Measurements from ENCODE around the gene FAM120B. TPM values are rescaled to one million over a fixed set of nuclear protein-coding genes. Genes with fewer than 3 reads are reported as not detected.
"Not testable (repeated sequence)": the region's sequence is repeated elsewhere in the genome, so short reads cannot be mapped to it uniquely, and the experiment has no call there.

Gene FAM120B
- total RNA-seq, 6 experiments from 2014 or later: 33.3 to 36.6 (median 35.4) TPM

- TF ChIP-seq CTCF (IDR thresholded peaks at IDR 0.05): no peak
- H3K9me3 Mint-ChIP-seq: no peaks in the 10 kb centered on the region
- H3K27me3 Mint-ChIP-seq (ENCODE audit: insufficient read depth): peaks cover 25% of the 10 kb centered on the region
These were observed 44.7 kb upstream of the FAM120B start for GRCh38 chr6:170261643-170262488.

GRCh38 chr6:170262489-170263088, 44.0 kb upstream of the FAM120B start:
- no peak overlapping the region for H3K4me3 Mint-ChIP-seq

More at GRCh38 chr6:170261643-170262488, 44.7 kb upstream of the FAM120B start:
- H3K36me3 Mint-ChIP-seq (ENCODE audit: low read depth): no peaks in the 10 kb centered on the region
- H3K4me1 Mint-ChIP-seq (ENCODE audit: low read depth): no peaks in the 10 kb centered on the region
- no peak for DNase-seq
- no peak overlapping the region for H3K4me3 Mint-ChIP-seq
- no peak overlapping the region for H3K27ac Mint-ChIP-seq

GRCh38 chr6:170263410-170263809, 43.1 kb upstream of the FAM120B start:
- TF ChIP-seq CTCF (IDR thresholded peaks at IDR 0.05): no peak
- no peak overlapping the region for H3K4me3 Mint-ChIP-seq
- no peak overlapping the region for H3K27ac Mint-ChIP-seq
- H3K27me3 Mint-ChIP-seq (ENCODE audit: insufficient read depth): peaks cover 25% of the 10 kb centered on the region
- no peaks in the 10 kb centered on the region for H3K36me3 Mint-ChIP-seq (ENCODE audit: low read depth)
- no peak for DNase-seq
- no peaks in the 10 kb centered on the region for H3K4me1 Mint-ChIP-seq (ENCODE audit: low read depth)
- no peaks in the 10 kb centered on the region for H3K9me3 Mint-ChIP-seq

More at GRCh38 chr6:170262489-170263088, 44.0 kb upstream of the FAM120B start:
- Mint-ChIP-seq H3K36me3 (ENCODE audit: low read depth) (no peaks in the 10 kb centered on the region), H3K27ac (no peak overlapping the region), H3K9me3 (no peaks in the 10 kb centered on the region), H3K4me1 (ENCODE audit: low read depth) (no peaks in the 10 kb centered on the region), H3K27me3 (ENCODE audit: insufficient read depth) (peaks cover 25% of the 10 kb centered on the region)
- DNase-seq: no peak
- TF ChIP-seq CTCF (IDR thresholded peaks at IDR 0.05): no peak

GRCh38 chr6:170264086-170264485, 42.5 kb upstream of the FAM120B start:
- H3K4me3 Mint-ChIP-seq: no peak overlapping the region
- peaks cover 25% of the 10 kb centered on the region for H3K27me3 Mint-ChIP-seq (ENCODE audit: insufficient read depth)
- H3K36me3 Mint-ChIP-seq (ENCODE audit: low read depth): no peaks in the 10 kb centered on the region
- no peaks in the 10 kb centered on the region for H3K4me1 Mint-ChIP-seq (ENCODE audit: low read depth)
- no peak for DNase-seq
- no peaks in the 10 kb centered on the region for H3K9me3 Mint-ChIP-seq
- no peak for TF ChIP-seq CTCF (IDR thresholded peaks at IDR 0.05)
- no peak overlapping the region for H3K27ac Mint-ChIP-seq

GRCh38 chr6:170264644-170265043, 41.9 kb upstream of the FAM120B start:
- not testable (repeated sequence) for H3K36me3 Mint-ChIP-seq (ENCODE audit: low read depth); DNase-seq

GRCh38 chr6:170265655-170266054, 40.9 kb upstream of the FAM120B start:
- Mint-ChIP-seq H3K9me3 (no peaks in the 10 kb centered on the region), H3K4me3 (no peak overlapping the region), H3K36me3 (ENCODE audit: low read depth) (no peaks in the 10 kb centered on the region), H3K4me1 (ENCODE audit: low read depth) (peaks cover 8% of the 10 kb centered on the region), H3K27me3 (ENCODE audit: insufficient read depth) (peaks cover 26% of the 10 kb centered on the region), H3K27ac (no peak overlapping the region)
- no peak for DNase-seq
- no peak for TF ChIP-seq CTCF (IDR thresholded peaks at IDR 0.05)

More at GRCh38 chr6:170264644-170265043, 41.9 kb upstream of the FAM120B start:
- H3K4me1 Mint-ChIP-seq (ENCODE audit: low read depth); H3K4me3 Mint-ChIP-seq; H3K27ac Mint-ChIP-seq; H3K9me3 Mint-ChIP-seq: not testable (repeated sequence)
- H3K27me3 Mint-ChIP-seq (ENCODE audit: insufficient read depth): peaks cover 27% of the 10 kb centered on the region
